Mucosa of stomach (tissue), 1 donor: Measurements from ENCODE around the gene MPV17.
"Not testable (repeated sequence)": the region's sequence is repeated elsewhere in the genome, so short reads cannot be mapped to it uniquely, and the experiment has no call there.

Experiments used
- H3K27me3 ChIP-seq: one replicate; pipeline ENCODE4 v1.7.0; 2013; ENCODE audit warnings: mild to moderate bottlenecking, low read length; ENCODE audit not compliant: control insufficient read depth, insufficient read depth
- H3K36me3 ChIP-seq: one replicate; pipeline ENCODE4 v1.7.0; 2013; ENCODE audit warnings: low read length; ENCODE audit not compliant: control insufficient read depth, insufficient read depth
- H3K4me1 ChIP-seq: one replicate; pipeline ENCODE4 v1.7.0; 2013; ENCODE audit warnings: mild to moderate bottlenecking, low read length; ENCODE audit not compliant: control insufficient read depth, insufficient read depth
- H3K4me3 ChIP-seq: one replicate; pipeline ENCODE4 v1.7.0; 2013; ENCODE audit warnings: low read length
- H3K9ac ChIP-seq: one replicate; pipeline ENCODE4 v1.7.0; 2013; ENCODE audit warnings: mild to moderate bottlenecking, low read length, moderate library complexity
- H3K9me3 ChIP-seq: one replicate; pipeline ENCODE4 v1.7.0; 2013; ENCODE audit warnings: mild to moderate bottlenecking, low read length, moderate library complexity; ENCODE audit not compliant: control insufficient read depth
- donor health status: Pancreatic carcinoma.

The MPV17 gene

GRCh38 chr2:27270131-27270530 is 52.8 kb downstream of the MPV17 start:
- H3K36me3 ChIP-seq, result no peaks in the 10 kb centered on the region
- no peak overlapping the region for H3K9ac ChIP-seq
- peaks cover 1% of the 10 kb centered on the region for H3K4me1 ChIP-seq
- H3K9me3 ChIP-seq, result no peaks in the 10 kb centered on the region
- H3K4me3 ChIP-seq, result no peak overlapping the region
- peaks cover 32% of the 10 kb centered on the region for H3K27me3 ChIP-seq

DNA sequence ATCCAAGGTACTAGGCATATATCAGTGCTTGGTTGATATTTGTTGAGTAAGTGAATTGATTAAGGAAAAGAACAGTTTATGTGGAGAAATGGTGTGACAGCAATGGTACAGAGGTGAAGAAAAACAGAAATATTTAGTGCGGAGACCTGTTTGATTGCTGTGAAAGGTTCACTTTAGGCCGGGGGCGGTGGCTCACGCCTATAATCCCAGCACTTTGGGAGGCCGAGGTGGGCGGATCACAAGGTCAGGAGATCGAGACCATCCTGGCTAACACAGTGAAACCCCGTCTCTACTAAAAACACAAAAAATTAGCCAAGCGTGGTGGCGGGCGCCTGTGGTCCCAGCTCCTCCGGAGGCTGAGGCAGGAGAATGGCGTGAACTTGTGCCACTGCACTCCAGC is 54.6 kb downstream of the MPV17 start:
- H3K9me3 ChIP-seq, H3K4me3 ChIP-seq, H3K9ac ChIP-seq, H3K36me3 ChIP-seq: not testable (repeated sequence)
- peaks cover 50% of the 10 kb centered on the region for H3K27me3 ChIP-seq
- H3K4me1 ChIP-seq, result peaks cover 19% of the 10 kb centered on the region

- Histone ChIP-seq H3K9me3 (no peaks in the 10 kb centered on the region), H3K27me3 (peaks cover 68% of the 10 kb centered on the region), H3K9ac (no peak overlapping the region), H3K4me3 (no peak overlapping the region), H3K4me1 (peaks cover 30% of the 10 kb centered on the region), H3K36me3 (no peaks in the 10 kb centered on the region)
Measured at GRCh38 chr2:27265536-27265870, 57.4 kb downstream of the MPV17 start.

DNA sequence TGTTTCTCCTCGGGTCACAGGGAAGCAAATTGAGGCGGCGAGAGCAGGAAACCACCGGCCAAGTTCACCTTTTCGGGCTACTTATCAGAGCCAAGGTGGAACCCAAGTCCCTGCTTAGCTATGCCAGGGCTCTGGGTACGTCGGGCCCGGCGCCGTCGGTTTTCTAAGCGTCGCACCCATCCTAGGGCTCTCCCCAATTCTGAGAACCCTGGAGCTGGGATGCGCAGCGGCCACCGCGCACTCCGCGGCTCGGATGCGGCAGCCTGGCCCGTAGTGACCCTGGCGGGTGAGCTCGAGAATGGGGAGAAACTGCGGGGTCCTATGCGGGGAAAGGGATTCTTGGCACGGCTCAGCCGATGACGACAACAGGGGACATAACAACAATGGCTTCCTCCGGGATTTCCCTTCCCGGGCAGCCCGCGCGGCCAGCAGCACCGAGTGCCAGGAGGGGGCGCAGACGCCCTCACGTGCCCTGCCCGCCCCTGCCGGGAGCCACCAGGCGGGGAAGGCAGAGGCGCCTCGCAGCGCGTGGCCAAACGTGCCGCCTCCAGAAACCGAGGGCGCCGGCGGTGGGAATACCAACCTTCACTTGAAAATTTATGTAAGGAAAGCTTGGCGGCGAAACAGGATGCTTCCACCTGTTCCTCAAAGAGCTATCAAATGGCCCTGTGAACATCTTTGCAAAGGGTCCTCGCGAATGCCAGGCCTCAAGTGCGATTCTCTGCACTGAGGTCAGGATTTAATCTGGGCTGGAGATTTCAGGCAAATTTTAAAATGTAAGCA is 58.0 kb downstream of the MPV17 start:
- Histone ChIP-seq H3K4me1 (peaks cover 30% of the 10 kb centered on the region), H3K36me3 (no peaks in the 10 kb centered on the region), H3K4me3 (no peak overlapping the region), H3K9me3 (no peaks in the 10 kb centered on the region), H3K27me3 (peaks cover 69% of the 10 kb centered on the region), H3K9ac (no peak overlapping the region)

DNA sequence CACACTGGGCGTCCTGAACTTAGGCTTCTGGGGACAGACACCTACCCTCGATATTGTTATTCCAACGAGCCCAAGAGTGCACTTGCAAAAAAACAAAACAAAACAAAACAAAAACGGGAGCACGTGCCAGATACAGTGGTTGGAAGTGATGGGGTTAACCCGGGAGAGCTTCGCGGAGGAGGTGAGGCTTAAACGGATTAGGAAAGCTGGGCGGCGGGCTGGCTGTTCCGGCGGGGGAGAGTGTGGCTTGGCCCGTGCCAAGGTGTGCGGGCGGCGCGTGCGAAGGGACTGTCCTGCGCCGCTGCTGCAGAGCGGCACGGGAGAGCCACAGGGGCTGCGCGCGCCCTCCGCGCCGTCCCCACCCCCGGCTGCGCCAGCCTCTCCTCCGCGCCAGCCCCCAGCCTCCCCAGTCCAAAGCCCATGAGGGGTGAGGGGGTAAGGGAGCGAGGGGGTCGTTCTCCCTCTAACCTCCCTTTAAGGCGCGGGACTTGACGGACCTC is 58.6 kb downstream of the MPV17 start:
- Histone ChIP-seq H3K36me3 (no peaks in the 10 kb centered on the region), H3K9ac (no peak overlapping the region), H3K4me1 (peaks cover 30% of the 10 kb centered on the region), H3K9me3 (no peaks in the 10 kb centered on the region), H3K4me3 (no peak overlapping the region), H3K27me3 (peaks cover 68% of the 10 kb centered on the region)

DNA sequence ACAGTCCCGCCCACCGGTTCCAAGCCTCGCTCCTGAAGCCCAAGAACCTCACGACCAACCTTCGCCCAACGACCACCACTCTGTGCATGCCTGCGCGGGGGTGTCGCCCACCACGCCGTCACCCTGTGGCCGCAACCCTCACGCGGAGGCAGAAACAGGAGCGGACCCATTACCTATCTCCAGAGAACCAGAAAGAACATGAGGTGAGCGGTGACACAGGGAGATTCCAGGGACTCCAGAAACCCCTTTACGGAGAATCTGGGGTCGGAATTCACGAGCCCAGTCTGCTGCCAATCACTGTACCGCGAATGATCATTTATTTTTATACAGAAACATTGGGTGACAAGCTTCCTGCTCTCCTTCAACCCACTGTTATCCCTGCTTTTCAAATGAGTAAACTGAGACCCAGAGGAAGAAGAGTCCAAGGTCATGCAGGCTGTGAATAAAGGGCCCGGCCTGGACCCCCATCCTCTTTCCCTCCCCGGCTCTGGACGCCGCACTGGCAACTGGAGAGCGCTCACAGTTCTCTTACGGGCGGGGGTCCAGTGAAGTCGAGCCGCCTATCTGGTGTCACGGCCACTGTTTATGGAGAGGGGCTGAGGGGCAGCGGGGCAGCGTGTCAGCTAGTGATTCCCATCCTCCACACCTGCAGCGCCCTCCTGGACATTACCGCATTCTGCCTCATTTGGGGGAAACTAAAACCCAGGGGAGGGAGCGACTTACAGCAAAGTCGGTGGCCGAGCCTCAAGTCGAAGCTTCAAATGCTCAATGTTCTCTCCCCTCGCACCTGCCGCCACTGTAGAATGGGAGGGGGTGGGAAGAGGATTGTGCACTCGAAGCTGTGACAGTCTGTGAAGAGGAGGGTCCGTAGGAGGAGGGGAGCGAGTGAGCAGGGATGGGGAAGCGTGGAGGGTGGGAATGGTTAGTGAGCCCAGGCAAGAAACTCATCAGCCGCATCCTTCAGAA is 59.3 kb downstream of the MPV17 start:
- Histone ChIP-seq H3K9ac (no peak overlapping the region), H3K27me3 (peaks cover 72% of the 10 kb centered on the region), H3K36me3 (no peaks in the 10 kb centered on the region), H3K4me1 (peaks cover 30% of the 10 kb centered on the region), H3K9me3 (no peaks in the 10 kb centered on the region), H3K4me3 (peak overlapping the region; percentile 19)

- H3K4me1 ChIP-seq, result peaks cover 30% of the 10 kb centered on the region
- H3K4me3 ChIP-seq, result peak within 1 kb of the TSS; percentile 19
- no peaks in the 10 kb centered on the region for H3K9me3 ChIP-seq
- H3K27me3 ChIP-seq, result peaks cover 74% of the 10 kb centered on the region
- no peak within 1 kb of the TSS for H3K9ac ChIP-seq
- H3K36me3 ChIP-seq, result no peaks in the 10 kb centered on the region
Measured at GRCh38 chr2:27262379-27263286, 60.3 kb downstream of the MPV17 start, which contains the start of gene SLC30A3. TSS of gene SLC30A3 (minus strand) at chr2:27263047. CDS start at chr2:27262906, 141 bp downstream.

DNA sequence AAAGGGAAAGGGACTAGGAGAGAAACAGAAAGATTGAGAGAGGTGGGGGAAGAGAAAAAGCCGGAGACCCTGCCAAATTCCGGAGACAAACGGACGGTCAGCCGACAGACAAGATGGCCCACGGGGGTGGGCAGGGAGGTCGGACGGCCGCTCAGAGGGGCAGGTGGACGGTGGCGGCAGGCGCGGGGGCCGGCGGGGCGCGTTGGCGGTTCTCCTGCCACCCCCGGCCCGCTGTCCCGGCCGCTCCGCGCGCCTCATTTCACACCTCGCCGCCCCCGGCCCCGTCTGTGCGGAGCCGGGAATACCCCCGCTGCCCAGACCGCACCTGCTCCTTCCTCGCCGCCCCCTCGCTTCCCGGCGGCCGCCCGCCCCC is 61.0 kb downstream of the MPV17 start:
- Histone ChIP-seq H3K9me3 (no peaks in the 10 kb centered on the region), H3K36me3 (no peaks in the 10 kb centered on the region), H3K4me1 (peaks cover 30% of the 10 kb centered on the region), H3K4me3 (no peak overlapping the region), H3K27me3 (peaks cover 76% of the 10 kb centered on the region), H3K9ac (no peak overlapping the region)

GRCh38 chr2:27261241-27261925 is 61.5 kb downstream of the MPV17 start:
- Histone ChIP-seq H3K4me1 (peaks cover 30% of the 10 kb centered on the region), H3K27me3 (peaks cover 81% of the 10 kb centered on the region), H3K9me3 (no peaks in the 10 kb centered on the region), H3K9ac (no peak overlapping the region), H3K36me3 (no peaks in the 10 kb centered on the region), H3K4me3 (no peak overlapping the region)
